Gastroesophageal sphincter (tissue), 3 donors: ENCODE data around the gene POMP.

ENCODE experiments used
- POLR2AphosphoS5 ChIP-seq: sonication (generic); formaldehyde crosslinking; IDR thresholded peaks from one replicate; pipeline ENCODE4 v1.6.1; 2017; ENCODE audit warnings: antibody characterized with exemption
- TF ChIP-seq, protein P1 (sequence below), 4 experiments: fragments of 200-600 bp in 2 of 4; fragments of 450-650 bp in 2 of 4; sonication (generic) in 1 of 4; IDR thresholded peaks; one replicate each; pipeline ENCODE4 v1.5.1; 2017 to 2019; ENCODE audit warnings: antibody characterized with exemption in 4 of 4, mild to moderate bottlenecking in 2 of 4, moderate library complexity in 2 of 4

DNA sequence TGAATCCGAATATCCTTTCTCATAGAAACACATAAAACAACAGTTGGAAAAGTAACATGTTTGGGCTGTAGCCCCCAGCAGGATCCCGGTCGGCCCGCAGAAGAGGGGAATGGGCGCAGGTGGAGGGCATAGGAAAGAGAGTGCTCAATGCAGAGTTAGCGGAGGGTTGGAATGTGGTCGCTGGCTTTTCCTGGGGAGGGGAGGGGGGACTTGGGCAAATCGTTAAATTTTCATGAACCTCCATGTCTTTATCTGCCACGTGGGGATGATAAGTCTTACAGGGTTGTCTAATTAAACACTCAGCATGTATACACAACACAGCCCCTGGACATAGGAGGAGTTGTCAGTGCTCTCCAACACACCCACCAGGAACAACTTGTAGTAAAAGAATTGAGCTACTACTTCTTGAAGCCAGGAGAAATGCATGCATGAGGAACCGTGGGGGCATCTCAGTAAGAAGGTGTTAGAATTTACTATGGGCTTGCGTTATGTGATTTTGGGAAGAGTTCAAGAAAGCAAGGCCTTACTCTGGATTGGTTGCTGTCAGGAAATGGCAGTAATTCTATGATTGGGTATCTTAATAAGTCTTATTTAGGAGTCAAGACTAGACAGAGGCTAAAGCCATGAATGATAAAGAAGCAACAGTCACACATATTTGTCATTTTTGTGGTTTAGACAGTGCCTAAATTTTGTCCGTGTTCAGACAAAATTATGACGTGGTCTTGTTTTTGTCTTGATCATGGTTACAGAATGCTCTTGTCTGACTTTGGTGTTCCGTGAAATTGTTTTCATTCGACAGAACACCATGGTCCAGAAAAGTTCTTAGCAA, 60.5 kb downstream of the POMP start:
- TF ChIP-seq, protein P1, sequence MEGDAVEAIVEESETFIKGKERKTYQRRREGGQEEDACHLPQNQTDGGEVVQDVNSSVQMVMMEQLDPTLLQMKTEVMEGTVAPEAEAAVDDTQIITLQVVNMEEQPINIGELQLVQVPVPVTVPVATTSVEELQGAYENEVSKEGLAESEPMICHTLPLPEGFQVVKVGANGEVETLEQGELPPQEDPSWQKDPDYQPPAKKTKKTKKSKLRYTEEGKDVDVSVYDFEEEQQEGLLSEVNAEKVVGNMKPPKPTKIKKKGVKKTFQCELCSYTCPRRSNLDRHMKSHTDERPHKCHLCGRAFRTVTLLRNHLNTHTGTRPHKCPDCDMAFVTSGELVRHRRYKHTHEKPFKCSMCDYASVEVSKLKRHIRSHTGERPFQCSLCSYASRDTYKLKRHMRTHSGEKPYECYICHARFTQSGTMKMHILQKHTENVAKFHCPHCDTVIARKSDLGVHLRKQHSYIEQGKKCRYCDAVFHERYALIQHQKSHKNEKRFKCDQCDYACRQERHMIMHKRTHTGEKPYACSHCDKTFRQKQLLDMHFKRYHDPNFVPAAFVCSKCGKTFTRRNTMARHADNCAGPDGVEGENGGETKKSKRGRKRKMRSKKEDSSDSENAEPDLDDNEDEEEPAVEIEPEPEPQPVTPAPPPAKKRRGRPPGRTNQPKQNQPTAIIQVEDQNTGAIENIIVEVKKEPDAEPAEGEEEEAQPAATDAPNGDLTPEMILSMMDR (IDR thresholded peaks at IDR 0.05), result no peak
- no peak for TF ChIP-seq POLR2AphosphoS5
